GM19043 (cell line): ENCODE measurements around the gene AQP12A.

Source experiments
- ATAC-seq: cut with Tn5 transposase; IDR thresholded peaks from one replicate; pipeline ENCODE4 v1.9.1; 2021; ENCODE audit warnings: low read depth; ENCODE audit not compliant: unreplicated experiment

Gene AQP12A

DNA sequence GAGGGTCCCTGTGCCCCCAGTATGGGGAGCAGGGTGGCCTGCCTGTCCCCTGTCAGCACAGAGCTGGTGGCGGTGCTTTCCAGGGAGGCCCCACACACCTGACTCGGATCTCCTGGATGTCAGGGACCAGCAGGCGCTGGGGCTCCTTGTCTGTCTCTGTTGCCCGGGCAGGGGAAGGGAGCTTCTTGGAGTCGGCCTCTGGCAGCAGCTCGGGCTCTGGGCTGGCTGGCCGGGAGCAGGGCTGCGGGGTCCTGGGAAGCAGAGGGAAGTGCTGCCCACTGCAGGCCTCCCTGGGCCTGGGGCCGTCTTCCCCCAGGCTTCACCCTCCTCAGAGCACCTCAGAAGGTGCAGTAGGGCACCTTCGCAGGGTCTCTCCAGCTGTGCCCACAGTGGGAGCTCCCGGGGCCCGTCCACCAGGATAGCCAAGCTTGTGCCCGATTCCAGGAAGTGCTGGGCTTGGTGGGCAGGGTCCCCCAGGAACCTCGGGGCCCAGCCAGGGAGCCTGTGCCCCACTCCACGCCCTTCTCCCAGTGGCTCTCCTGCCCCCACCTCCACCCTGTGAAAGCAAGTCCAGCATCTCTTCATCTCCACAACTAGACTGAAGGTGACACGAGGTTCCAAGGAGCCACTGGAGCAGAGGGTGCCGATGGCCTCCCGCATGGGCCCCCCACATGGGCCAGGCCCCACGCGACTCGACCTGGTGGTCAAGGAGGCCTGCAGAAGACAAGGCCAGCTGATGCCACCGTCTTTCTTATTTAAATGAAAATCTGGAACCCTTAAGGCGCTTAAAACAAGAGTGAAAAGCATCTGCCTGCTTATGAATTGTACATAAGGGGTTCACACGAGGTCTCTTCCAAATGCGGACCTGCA lies 28.2 kb downstream of the AQP12A start:
- ATAC-seq, result no peak

GRCh38 chr2:240720686-240721595 lies 29.3 kb downstream of the AQP12A start:
- no peak for ATAC-seq

DNA sequence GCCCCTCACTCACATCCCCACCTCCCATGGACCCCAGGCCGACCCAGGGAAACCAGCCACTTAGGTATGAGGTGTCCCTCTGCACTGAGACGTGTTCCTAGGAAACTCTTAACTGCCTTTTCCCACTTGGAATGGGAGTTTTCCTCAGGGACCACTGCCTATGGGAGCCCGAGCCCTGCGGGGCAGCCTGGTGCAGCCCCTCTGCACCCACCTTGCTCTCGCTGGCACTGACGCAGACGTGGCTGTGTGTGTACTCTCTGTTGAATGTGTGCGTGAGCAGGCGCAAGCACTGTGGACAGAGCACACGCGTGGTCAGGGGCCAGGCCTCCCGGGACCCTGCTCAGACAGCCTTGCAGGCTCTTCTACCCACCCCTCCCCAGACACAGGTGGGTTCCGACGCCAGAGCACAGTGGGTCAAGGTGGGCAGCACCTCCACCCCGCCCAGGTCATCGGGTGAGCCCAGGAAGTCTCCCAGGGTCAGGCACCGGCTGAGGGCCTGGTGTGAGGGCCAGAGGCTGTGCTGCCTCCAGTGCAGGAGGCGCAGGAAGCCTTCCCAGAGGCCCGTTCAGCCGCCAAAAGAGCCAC lies 30.0 kb downstream of the AQP12A start:
- no peak for ATAC-seq

- no peak for ATAC-seq
Measured at GRCh38 chr2:240722376-240722775, 30.7 kb downstream of the AQP12A start.

DNA sequence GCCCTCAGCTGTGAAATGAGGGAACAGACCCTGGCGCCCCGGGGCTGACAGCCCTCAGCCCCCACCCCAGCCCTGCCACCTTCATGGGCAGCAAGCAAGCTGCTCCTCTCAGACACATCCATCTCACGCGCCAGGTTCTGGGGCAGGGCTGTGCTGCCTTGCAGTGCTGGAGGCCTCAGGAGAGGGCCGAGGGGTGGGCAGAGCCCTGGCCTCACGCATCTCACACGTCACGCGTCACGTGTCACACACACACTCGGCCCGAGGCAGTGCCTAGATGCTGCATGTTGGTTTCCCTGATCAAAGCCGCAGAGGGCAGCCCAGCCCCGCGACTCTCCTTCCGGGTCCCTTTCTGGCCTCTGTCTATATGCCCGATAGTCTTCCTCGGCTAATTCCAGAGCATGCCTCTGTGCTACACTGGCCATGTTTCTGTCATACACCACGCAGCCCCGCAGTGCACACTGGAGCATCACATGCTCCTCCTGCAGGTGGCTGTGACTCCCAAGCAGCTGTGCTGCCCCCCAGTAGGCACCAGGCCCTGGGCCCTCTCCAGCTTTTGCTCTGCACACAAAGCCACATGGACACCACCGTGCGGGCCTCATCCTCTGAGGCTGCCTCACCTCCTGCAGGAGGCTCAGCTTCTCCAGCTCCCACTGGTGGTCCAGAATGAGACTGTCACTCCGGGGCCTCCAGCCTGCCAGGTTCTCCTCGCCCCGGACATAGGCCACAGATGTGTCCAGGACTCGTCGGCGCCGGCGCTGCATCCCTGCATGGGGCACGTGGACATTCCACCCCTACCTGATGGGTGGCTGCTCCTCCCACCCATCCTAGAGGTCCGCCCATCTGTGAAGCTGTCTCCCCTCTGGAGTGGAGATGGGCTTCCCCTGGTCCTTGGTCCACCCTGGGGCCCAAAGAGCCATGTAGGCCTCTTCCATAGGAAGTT lies 31.4 kb downstream of the AQP12A start:
- no peak for ATAC-seq

DNA sequence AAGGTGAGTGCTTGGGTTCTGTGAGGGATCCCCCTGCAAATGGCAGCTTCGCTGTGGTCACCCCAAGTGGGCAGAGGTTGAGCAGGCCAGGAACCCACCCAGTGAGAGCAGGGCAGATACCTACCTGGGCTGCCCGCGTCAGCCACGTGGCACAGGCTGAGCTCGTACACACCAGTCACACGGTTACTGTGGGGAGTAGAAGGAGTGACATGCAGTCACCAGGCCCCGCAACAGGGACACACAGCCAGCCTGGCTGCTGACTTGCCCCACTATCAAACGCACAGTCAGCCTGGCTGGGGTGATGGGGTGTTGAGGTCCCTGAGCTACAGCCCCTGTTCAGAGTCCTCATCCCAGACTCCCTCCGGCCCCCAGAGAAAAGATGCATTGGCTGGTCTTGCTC lies 32.2 kb downstream of the AQP12A start:
- ATAC-seq, result no peak

DNA sequence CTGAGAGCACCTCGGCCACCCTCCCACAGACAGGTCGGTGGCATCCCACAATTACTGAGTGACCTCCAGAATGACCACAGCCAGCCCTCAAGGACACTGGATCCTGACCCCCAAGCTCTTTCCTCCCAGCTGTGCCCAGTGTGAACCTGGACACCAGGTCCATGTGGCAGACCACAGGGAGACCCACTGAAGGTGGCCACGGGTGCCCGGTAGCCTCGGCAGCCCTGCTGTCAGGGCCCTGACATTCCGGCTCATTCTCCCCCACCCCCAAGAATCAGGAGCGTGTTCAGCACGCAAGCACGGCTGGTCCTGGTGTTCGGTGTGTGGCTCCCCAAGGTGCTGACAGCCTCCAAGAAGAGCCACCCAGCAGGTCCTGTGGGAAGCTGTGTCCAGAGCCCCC lies 32.8 kb downstream of the AQP12A start:
- no peak for ATAC-seq

- no peak for ATAC-seq
Measured at GRCh38 chr2:240725266-240725665, 33.6 kb downstream of the AQP12A start.

- ATAC-seq, result no peak
Measured at GRCh38 chr2:240725671-240726070, 34.0 kb downstream of the AQP12A start.

- no peak for ATAC-seq
Measured at GRCh38 chr2:240726876-240727275, 35.2 kb downstream of the AQP12A start.

- no peak for ATAC-seq
Measured at GRCh38 chr2:240727439-240727838, 35.8 kb downstream of the AQP12A start.

- ATAC-seq, result no peak
Measured at GRCh38 chr2:240727913-240728312, 36.2 kb downstream of the AQP12A start.

DNA sequence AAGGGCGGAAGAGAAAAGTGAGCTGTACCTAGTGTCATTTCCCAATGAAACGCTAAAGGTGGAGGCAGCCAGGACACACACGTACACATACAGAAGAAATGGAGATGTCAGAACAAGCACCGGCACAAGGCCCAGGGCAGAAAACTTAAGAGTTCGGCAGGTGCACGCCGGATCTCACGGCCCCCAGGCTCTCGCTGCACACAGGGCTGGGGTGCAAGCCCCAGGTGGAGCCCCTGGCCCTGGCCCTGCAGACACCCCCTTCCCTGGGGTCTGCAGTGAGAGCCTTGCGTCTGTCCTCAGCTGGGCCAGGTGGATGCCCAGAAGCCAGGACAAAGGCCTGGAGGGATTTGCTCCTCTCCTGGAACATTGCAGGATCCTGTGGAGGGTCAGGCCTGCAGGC lies 36.7 kb downstream of the AQP12A start:
- ATAC-seq, result no peak

GRCh38 chr2:240728827-240729226 lies 37.2 kb downstream of the AQP12A start:
- no peak for ATAC-seq

DNA sequence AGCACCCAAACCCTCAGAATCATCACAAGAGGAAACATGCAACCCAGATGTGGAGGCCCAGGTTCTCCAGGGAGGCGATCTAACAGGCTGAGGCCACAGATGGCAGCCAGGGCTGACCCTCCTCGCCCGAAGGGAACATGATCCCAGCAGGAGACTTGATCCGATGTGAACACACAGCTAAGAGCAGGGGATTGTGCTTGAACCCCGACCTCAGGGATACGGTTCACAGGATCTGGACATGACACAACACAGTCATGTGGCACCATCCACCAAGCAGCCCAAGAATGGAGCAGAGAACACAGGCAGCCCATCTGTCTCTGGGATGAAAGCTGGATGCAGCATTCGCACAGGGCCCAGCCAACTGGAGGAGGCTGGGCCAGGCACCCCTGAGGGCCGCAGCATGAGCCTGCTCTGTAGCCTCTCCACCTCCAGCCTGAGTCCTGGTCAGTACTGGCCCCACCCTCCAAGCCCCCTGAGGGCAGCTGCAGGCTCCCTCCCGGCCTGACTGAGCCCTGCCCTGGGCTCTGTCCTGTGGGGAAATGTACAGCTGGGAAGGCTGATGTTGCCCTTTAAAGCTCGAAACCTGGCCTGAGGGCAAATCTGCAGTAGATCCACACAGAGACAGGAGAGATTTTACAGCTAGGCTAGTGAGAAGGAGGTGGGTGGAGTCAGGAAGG lies 39.0 kb downstream of the AQP12A start:
- no peak for ATAC-seq

DNA sequence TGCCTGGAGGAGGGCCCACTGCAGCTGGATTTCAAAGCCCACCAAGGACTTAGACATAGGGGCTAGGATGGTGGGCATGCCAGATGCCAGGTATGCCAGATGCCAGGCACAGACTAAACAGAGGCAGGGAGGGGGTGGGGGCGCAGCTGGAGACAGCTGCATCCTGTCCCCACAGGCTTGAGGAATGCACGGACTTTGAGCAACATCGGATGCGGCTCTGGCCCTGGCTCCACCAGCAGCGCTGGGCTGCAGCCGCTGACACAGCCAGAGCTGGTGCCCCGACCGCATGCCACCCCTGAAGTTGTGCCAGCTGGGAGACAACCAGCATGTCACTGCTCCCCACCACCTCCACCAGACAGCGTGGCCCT lies 39.5 kb downstream of the AQP12A start:
- no peak for ATAC-seq

DNA sequence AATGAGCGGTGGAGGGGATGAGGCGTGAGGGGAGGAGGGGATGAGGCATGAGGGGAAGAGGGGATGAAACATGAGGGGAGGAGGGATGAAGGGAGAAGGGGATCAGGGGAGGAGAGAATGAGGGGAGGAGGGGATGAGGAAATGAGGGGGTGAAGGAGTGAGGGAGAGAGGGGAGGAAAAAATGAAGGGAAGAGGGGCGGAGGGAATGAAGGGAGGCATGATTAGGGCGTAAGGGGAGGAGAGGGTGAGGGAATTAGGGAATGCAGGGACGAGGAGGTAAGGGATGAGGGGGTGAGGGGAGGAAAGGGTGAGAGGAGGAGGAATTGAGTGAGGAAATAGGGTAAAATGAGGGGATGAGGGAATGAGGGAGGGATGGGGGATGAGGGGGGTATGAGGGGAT lies 40.5 kb downstream of the AQP12A start:
- ATAC-seq, result no peak

DNA sequence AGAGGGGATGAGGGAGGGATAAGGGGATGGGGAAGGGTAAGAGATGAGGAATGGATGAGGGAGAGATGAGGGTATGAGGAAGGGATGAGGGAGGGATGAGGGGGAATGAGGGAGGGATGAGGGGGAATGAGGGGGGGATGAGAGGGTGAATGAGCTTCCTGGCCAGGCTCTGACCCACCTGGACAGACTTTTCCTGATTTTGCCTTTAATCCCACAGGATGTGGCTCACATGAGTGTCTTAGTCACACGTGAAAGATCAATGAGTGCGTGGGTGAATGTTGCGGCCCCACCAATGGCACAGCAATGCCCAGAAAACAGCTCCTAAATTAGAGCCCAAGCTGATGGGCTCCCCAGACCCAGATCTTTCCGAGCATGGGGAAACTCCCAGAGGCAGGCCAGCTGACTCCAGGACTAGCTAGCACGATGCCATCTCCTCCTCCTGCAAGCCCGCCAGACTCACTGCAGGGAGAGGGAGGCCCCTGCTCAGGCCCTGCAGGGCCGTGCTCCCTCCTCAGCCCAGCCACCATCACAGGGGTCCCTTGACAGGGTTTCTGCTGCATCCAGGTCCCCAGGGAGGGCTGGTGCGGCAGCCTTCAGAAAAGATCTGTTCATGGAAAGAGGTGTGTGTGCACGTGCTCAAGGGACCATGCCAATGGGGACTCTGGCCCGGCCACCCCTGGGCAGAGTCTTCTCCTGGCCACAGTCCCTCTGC lies 41.4 kb downstream of the AQP12A start:
- no peak for ATAC-seq
